Aorta (tissue), 5 donors: ENCODE measurements around the gene JADE2. TPM values are rescaled to one million over a fixed set of nuclear protein-coding genes. Genes with fewer than 3 reads are reported as not detected.

Experiments used
- ATAC-seq: fragments of 200-7000 bp; cut with Tn5 transposase; one replicate; pipeline ENCODE4 v1.9.1; 2022; ENCODE audit warnings: moderate library complexity; ENCODE audit not compliant: low FRiP score
- DNase-seq, 2 donors: peaks; one replicate each; pipeline ENCODE4 v3.0.0-alpha.2; 2020
- H3K27ac ChIP-seq, 2 donors: one replicate each; pipeline ENCODE4 v1.5.1; 2013; ENCODE audit warnings: low read length in 2 of 2, mild to moderate bottlenecking in 2 of 2, moderate library complexity in 2 of 2, control low read depth in 1 of 2, inconsistent platforms in 1 of 2, low read depth in 1 of 2
- H3K27me3 ChIP-seq, 2 donors: one replicate each; pipeline ENCODE4 v1.6.1; 2013; ENCODE audit warnings: control low read depth in 1 of 2, low read length in 1 of 2, mild to moderate bottlenecking in 1 of 2, moderate library complexity in 1 of 2; ENCODE audit not compliant: insufficient read depth in 2 of 2, control insufficient read depth in 1 of 2
- H3K36me3 ChIP-seq, 2 donors: one replicate each; pipeline ENCODE4 v1.6.1; 2013; ENCODE audit warnings: control low read depth in 1 of 2, low read length in 1 of 2, mild to moderate bottlenecking in 1 of 2; ENCODE audit not compliant: insufficient read depth in 2 of 2, control insufficient read depth in 1 of 2
- H3K4me1 ChIP-seq, 2 donors: one replicate each; pipeline ENCODE4 v1.6.1; 2013; ENCODE audit warnings: low read length in 2 of 2, control low read depth in 1 of 2, mild to moderate bottlenecking in 1 of 2, moderate library complexity in 1 of 2; ENCODE audit not compliant: insufficient read depth in 2 of 2, control insufficient read depth in 1 of 2
- H3K4me3 ChIP-seq, 2 donors: one replicate each; pipeline ENCODE4 v1.5.1; 2013; ENCODE audit warnings: low read length in 2 of 2, control low read depth in 1 of 2, mild to moderate bottlenecking in 1 of 2
- H3K9me3 ChIP-seq: one replicate; pipeline ENCODE4 v1.6.1; 2013; ENCODE audit warnings: mild to moderate bottlenecking, low read length; ENCODE audit not compliant: control insufficient read depth
- WGBS, 2 donors: extraction: QIAGEN DNeasy Blood & Tissue Kit; methylation state at CpG; one replicate each; pipeline ENCODE4 v1.1.7; 2013; 5-methylcytosine and 5-hydroxymethylcytosine counted together
- intact Hi-C, 2 donors: fragments of 100-400 bp; cut with DNase I; formaldehyde crosslinking; loops; one replicate each; pipeline versions ENCODE4 v1.14.2 to v1.15.0; 2022
- polyA plus RNA-seq, 2 donors: library from polyadenylated mRNA; stranded (reverse); fragments of 200-250 nt; gene quantifications; one replicate each; pipeline ENCODE4 v1.2.3, GENCODE V29; 2013
- total RNA-seq, 2 donors: library from RNA; stranded (reverse); fragmentation: NEBNext Ultra II Directional; extraction: Animal tissue kit (Norgen Biotek cat#: 25700); gene quantifications; one replicate each; pipeline ENCODE4 v1.2.1, GENCODE V29; 2021
- donor health status: healthy with polysubstance abuse.
- donor health status: Bipolar disorder and iron deficiency.
- donor health status: DM: no; HTN: no; CAD: no.
- donor health status: DM: no; HTN: no; CAD: no.
- donor health status: DM: yes; HTN: yes; CAD: no.

The JADE2 gene
- total and polyA plus RNA-seq, 4 donors = 6.1 to 60.3 (median 25.7) TPM

- Histone ChIP-seq H3K27me3 (no peaks in the 10 kb centered on the region), H3K27ac (no peak overlapping the region), H3K4me1 (no peaks in the 10 kb centered on the region), H3K9me3 (no peaks in the 10 kb centered on the region), H3K36me3 (peaks cover 0 to 14% of the 10 kb centered on the region in 2 donors), H3K4me3 (no peak overlapping the region)
- DNase-seq (no peak), ATAC-seq (no peak)
- 93 to 96% methylated on average over 4 of the region's 4 CpGs for WGBS, 2 donors
- intact Hi-C loops = no loop called here
Measured at GRCh38 chr5:134572811-134573210, 47.3 kb downstream of the JADE2 start.

GRCh38 chr5:134574521-134574920, 49.1 kb downstream of the JADE2 start:
- intact Hi-C loops = no loop called here
- Histone ChIP-seq H3K36me3 (peaks cover 0 to 18% of the 10 kb centered on the region in 2 donors), H3K4me1 (no peaks in the 10 kb centered on the region), H3K9me3 (no peaks in the 10 kb centered on the region), H3K27ac (no peak overlapping the region), H3K4me3 (no peak overlapping the region), H3K27me3 (no peaks in the 10 kb centered on the region)
- 37 to 46% methylated on average over 4 of the region's 4 CpGs for WGBS, 2 donors
- no peak for ATAC-seq
- DNase-seq = no peak

DNA sequence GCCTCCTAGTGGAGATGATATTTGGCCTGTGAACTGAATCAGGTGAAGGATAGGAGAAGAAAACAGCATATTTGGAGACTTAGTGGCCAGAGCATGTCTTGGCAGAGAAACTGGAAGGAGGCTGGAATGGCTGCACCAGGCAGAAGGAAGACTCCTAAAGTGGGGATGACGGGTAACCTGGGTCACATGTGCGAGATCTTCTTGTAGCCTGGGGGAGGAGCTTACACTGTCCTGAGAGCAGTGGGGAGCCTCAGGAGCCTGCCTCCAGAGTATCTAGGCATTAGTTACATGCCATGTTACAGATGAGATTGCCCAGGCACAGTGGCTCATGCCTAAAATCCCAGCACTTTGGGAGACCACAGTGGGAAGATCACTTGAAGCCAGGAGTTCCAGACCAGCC, 49.8 kb downstream of the JADE2 start:
- Histone ChIP-seq H3K27me3 (no peaks in the 10 kb centered on the region), H3K27ac (no peak overlapping the region), H3K4me3 (no peak overlapping the region), H3K36me3 (peaks cover 0 to 18% of the 10 kb centered on the region in 2 donors), H3K9me3 (no peaks in the 10 kb centered on the region), H3K4me1 (no peaks in the 10 kb centered on the region)
- 70 to 80% methylated on average over 2 of the region's 2 CpGs for WGBS, 2 donors
- ATAC-seq (no peak), DNase-seq (no peak)
- intact Hi-C loops = loop anchor here (5.0 kb wide), 2 partner anchors 108 to 163 kb away; partner anchors contain the start of gene CDKN2AIPNL (in 1 of the 2)

- Histone ChIP-seq H3K9me3 (no peaks in the 10 kb centered on the region), H3K27ac (no peak overlapping the region), H3K36me3 (peaks cover 0 to 18% of the 10 kb centered on the region in 2 donors), H3K27me3 (no peaks in the 10 kb centered on the region), H3K4me1 (no peaks in the 10 kb centered on the region), H3K4me3 (no peak overlapping the region)
- peak in 1 of 2 donors; percentile 38 for DNase-seq
- 84 to 87% methylated on average over 12 of the region's 12 CpGs for WGBS, 2 donors
- no peak for ATAC-seq
- intact Hi-C loops = loop anchor here (2.0 to 5.0 kb wide), 3 partner anchors 50 to 164 kb away; partner anchors contain the start of gene CDKN2AIPNL (in 1 of the 2)
Measured at GRCh38 chr5:134576386-134577021, 51.0 kb downstream of the JADE2 start.

DNA sequence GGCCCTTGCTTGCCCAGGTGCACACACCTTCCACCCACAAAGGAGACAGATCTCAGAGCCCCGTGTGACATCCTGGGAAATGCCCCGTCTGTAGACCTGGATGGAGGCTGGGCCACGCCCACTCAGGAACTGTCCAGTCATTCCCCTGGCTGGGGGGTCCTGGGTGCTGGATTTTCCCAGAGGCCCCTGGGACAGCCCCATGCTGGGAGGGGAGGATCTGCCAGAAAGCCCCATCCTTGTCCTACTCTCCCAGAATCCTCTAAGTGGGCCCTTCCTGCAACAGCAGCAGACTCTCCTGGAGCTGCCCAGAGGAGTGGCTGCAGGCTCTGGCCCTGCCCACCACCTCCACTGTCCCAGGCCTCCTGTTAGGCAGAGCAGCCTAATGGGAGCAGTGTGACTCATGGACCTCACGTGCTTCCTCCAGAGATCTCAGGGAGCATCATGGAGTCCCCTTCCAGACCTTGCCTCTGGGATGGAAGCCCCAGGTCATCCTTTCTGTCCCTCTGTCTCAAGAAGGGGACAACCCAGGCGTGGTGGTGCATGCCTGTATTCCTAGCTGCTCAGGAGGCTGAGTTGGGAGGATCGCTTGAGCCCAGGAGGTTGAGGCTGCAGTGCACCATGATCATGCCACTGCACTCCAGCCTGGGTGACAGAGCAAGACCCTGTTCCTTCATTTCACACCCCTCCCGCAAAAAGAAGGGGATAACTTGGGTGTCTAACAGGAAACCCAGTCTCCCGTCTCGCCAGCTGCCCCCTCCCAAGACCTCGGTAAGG, 51.7 kb downstream of the JADE2 start:
- H3K4me1 ChIP-seq = no peaks in the 10 kb centered on the region
- no peaks in the 10 kb centered on the region for H3K9me3 ChIP-seq
- H3K4me3 ChIP-seq = no peak overlapping the region
- no peak overlapping the region for H3K27ac ChIP-seq
- ATAC-seq (peak; percentile 5), DNase-seq (peak in 1 of 2 donors; percentile 40)
- intact Hi-C loops = loop anchor here (2.0 to 5.0 kb wide), 3 partner anchors 50 to 165 kb away; partner anchors contain the start of gene CDKN2AIPNL (in 1 of the 2)
- no peaks in the 10 kb centered on the region for H3K27me3 ChIP-seq
- WGBS, 2 donors = 63 to 66% methylated on average over 10 of the region's 10 CpGs
- peaks cover 0 to 18% of the 10 kb centered on the region in 2 donors for H3K36me3 ChIP-seq

- peaks cover 0 to 18% of the 10 kb centered on the region in 2 donors for H3K36me3 ChIP-seq
- intact Hi-C loops = loop anchor here (2.0 to 5.0 kb wide), 4 partner anchors 51 to 167 kb away; partner anchors contain the start of gene CDKN2AIPNL (in 2 of the 2)
- peak; percentile 88 to 96 for DNase-seq
- H3K9me3 ChIP-seq = no peaks in the 10 kb centered on the region
- no peaks in the 10 kb centered on the region for H3K4me1 ChIP-seq
- ATAC-seq = peak; percentile 74
- no peaks in the 10 kb centered on the region for H3K27me3 ChIP-seq
- no peak overlapping the region for H3K4me3 ChIP-seq
- 35 to 36% methylated on average over 17 of the region's 17 CpGs for WGBS, 2 donors
- no peak overlapping the region for H3K27ac ChIP-seq
Measured at GRCh38 chr5:134577796-134578577, 52.5 kb downstream of the JADE2 start.

GRCh38 chr5:134578578-134579283, 53.3 kb downstream of the JADE2 start:
- peaks cover 0 to 18% of the 10 kb centered on the region in 2 donors for H3K36me3 ChIP-seq

More at GRCh38 chr5:134578578-134579283, 53.3 kb downstream of the JADE2 start:
- 90 to 91% methylated on average over 28 to 32 of the region's 32 CpGs for WGBS, 2 donors
- no peaks in the 10 kb centered on the region for H3K27me3 ChIP-seq
- H3K9me3 ChIP-seq = no peaks in the 10 kb centered on the region
- intact Hi-C loops = loop anchor here (2.0 to 5.0 kb wide), 3 partner anchors 111 to 168 kb away; partner anchors contain the start of gene CDKN2AIPNL (in 2 of the 2)
- DNase-seq = no peak
- H3K4me3 ChIP-seq = no peak overlapping the region
- H3K4me1 ChIP-seq = no peaks in the 10 kb centered on the region
- ATAC-seq = no peak
- H3K27ac ChIP-seq = no peak overlapping the region
